ENCODE results near the gene CHID1.

GRCh38 chr11:907668-908067, 2.9 kb downstream of the CHID1 start:
- TF ChIP-seq CTCF (conservative IDR thresholded peaks at IDR 0.05), result no peak
- no peak for TF ChIP-seq EZH2 (IDR thresholded peaks at IDR 0.05; ENCODE audit: low read depth)

All from PC-9 (cell line).